Activated CD4-positive, alpha-beta T cell treated with anti-CD3 and anti-CD28 coated beads, Interleukin-2, Interleukin-4, amounts not matched to agents 100 ng/mL and 50 ng/mL, durations not matched to agents 16 hours and 8 hours (primary cell): ENCODE data around the gene PCDHGB6.
A peak's percentile ranks its signal among the peaks of the same experiment; 100 is the strongest.
"Not testable (repeated sequence)": the region's sequence is repeated elsewhere in the genome, so short reads cannot be mapped to it uniquely, and the experiment has no call there.

Experiments used
- DNase-seq: peaks from one replicate; pipeline ENCODE4 v3.0.0-alpha.2; 2020; ENCODE audit warnings: low spot score

Gene PCDHGB6

DNA sequence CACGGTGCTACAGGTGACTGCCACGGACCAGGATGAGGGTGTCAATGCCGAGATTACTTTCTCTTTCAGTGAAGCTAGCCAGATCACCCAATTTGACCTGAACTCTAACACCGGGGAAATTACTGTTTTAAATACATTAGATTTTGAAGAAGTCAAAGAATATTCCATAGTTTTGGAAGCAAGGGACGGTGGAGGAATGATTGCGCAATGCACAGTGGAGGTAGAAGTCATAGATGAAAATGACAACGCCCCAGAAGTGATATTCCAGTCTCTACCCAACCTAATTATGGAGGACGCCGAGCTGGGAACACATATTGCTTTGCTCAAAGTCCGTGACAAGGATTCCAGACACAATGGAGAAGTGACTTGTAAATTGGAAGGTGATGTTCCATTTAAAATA lies 19.2 kb upstream of the PCDHGB6 start:
- no peak for DNase-seq

DNA sequence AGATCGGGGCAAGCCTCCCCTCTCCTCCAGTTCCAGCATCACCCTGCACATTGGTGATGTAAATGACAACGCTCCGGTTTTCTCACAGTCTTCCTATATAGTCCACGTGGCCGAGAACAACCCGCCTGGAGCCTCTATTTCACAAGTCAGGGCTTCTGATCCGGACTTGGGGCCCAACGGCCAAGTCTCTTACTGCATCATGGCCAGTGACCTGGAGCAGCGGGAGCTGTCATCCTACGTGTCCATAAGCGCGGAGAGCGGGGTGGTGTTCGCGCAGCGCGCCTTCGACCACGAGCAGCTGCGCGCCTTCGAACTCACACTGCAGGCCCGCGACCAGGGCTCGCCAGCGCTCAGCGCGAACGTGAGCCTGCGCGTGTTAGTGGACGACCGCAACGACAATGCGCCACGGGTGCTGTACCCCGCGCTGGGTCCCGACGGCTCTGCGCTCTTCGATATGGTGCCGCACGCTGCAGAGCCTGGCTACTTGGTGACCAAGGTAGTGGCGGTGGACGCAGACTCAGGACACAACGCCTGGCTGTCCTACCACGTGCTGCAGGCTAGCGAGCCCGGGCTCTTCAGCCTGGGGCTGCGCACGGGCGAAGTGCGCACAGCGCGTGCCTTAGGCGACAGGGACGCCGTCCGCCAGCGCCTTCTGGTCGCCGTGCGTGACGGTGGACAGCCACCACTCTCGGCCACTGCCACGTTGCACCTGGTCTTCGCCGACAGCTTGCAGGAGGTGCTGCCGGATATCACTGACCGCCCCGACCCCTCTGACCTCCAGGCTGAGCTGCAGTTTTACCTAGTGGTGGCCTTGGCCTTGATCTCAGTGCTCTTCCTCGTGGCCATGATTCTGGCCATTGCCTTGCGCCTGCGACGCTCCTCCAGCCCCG lies 18.4 kb upstream of the PCDHGB6 start:
- no peak for DNase-seq

DNA sequence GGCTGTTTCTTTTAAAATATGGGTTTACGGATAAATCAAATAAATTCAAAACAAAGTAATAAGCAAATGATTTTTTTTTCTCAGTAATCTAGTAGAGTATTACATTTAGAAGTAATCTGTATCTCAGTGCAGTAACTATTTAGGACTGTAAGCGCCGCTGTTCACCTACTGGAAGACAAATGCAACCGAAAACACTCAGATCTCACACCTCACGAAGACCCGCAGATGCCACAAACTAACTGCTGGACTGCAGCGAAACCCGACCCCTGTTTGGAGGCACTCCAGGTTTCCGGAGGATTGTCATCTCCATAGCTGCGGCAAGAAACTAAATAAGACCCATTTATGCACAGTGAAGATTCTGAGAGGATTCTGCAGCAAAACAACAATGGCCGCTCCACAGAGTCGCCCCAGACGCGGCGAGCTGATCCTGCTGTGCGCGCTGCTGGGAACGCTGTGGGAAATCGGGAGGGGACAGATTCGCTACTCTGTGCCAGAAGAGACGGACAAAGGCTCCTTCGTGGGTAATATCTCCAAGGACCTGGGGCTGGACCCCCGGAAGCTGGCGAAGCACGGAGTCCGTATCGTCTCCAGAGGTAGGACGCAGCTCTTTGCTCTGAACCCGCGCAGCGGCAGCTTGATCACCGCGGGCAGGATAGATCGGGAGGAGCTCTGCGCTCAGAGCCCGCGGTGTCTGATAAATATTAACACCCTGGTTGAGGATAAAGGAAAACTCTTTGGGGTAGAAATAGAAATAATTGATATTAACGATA lies 15.2 kb upstream of the PCDHGB6 start, which contains the start of gene PCDHGA8:
Gene PCDHGA8, plus strand, starts transcription at position 205 of the 770 bp plus-strand sequence. Its CDS starts 181 bp downstream, at position 386.
- DNase-seq: no peak

DNA sequence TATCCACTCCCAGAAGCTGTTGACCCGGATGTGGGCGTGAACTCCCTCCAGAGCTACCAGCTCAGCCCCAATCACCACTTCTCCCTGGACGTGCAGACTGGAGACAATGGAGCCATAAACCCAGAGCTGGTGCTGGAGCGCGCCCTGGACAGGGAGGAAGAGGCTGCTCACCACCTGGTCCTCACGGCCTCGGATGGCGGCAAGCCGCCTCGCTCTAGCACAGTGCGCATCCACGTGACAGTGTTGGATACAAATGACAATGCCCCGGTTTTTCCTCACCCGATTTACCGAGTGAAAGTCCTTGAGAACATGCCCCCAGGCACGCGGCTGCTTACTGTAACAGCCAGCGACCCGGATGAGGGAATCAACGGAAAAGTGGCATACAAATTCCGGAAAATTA lies 14.6 kb upstream of the PCDHGB6 start:
- DNase-seq: no peak

DNA sequence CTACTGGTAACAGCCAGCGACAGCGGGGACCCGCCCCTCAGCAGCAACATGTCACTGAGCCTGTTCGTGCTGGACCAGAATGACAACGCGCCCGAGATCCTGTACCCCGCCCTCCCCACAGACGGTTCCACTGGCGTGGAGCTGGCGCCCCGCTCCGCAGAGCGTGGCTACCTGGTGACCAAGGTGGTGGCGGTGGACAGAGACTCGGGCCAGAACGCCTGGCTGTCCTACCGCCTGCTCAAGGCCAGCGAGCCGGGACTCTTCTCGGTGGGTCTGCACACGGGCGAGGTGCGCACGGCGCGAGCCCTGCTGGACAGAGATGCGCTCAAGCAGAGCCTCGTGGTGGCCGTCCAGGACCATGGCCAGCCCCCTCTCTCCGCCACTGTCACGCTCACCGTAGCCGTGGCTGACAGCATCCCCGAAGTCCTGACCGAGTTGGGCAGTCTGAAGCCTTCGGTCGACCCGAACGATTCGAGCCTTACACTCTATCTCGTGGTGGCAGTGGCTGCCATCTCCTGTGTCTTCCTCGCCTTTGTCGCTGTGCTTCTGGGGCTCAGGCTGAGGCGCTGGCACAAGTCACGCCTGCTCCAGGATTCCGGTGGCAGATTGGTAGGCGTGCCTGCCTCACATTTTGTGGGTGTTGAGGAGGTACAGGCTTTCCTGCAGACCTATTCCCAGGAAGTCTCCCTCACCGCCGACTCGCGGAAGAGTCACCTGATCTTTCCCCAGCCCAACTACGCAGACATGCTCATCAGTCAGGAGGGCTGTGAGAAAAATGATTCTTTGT lies 13.2 kb upstream of the PCDHGB6 start:
- not testable (repeated sequence) for DNase-seq

DNA sequence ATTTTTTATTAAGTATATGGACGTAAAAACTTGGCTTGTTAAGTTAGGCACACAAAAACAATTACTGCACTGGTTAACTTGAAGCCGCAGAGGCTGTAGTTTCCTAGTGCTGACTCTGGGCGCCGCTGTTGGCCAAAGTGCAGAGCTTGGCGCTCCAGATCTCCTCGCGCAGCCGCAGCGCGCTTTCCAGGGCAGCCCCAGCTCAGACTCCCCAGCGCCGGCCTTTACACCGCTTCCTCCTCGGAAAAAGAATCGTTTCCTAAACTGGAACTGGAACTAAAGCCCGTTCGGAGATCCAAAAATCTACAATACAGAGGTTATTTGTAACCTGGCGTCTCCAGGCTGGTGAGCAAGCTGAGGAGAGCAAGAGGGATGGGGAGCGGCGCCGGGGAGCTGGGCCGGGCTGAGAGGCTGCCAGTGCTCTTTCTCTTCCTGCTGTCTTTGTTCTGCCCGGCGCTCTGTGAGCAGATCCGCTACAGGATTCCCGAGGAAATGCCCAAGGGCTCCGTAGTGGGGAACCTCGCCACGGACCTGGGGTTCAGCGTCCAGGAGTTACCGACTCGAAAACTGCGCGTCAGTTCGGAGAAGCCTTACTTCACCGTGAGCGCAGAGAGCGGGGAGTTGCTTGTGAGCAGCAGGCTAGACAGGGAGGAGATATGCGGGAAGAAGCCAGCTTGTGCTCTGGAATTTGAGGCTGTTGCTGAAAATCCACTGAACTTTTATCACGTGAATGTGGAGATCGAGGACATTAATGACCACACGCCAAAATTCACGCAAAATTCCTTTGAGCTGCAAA lies 9.9 kb upstream of the PCDHGB6 start, which contains the start of gene PCDHGB5:
Gene PCDHGB5, plus strand, starts transcription at position 192 of the 796 bp plus-strand sequence. Its CDS starts 181 bp downstream, at position 373.
- DNase-seq: peak; percentile 46

DNA sequence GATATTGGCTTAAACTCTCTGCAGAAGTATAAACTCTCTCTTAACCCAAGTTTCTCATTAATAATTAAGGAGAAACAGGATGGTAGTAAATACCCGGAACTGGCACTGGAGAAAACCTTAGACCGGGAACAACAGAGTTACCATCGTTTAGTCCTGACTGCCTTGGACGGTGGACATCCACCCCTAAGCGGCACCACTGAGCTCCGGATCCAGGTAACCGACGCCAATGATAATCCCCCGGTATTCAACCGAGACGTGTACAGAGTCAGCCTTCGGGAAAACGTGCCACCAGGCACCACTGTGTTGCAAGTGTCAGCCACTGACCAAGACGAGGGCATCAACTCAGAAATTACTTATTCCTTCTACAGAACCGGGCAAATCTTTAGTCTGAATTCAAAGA lies 9.2 kb upstream of the PCDHGB6 start:
- no peak for DNase-seq

DNA sequence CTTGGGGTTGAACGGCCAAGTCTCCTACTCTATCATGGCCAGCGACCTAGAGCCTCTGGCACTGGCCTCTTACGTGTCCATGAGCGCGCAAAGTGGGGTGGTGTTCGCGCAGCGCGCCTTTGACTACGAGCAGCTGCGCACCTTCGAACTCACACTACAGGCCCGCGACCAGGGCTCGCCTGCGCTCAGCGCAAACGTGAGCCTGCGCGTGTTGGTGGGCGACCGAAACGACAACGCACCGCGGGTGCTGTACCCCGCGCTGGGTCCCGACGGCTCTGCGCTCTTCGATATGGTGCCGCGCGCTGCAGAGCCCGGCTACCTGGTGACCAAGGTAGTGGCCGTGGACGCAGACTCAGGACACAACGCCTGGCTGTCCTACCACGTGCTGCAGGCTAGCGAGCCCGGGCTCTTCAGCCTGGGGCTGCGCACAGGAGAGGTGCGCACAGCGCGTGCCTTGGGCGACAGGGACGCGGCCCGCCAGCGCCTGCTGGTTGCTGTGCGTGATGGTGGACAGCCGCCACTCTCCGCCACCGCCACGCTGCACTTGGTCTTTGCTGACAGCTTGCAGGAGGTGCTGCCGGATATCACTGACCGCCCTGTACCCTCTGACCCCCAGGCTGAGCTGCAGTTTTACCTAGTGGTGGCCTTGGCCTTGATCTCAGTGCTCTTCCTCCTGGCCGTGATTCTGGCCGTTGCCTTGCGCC lies 8.1 kb upstream of the PCDHGB6 start:
- no peak for DNase-seq

DNA sequence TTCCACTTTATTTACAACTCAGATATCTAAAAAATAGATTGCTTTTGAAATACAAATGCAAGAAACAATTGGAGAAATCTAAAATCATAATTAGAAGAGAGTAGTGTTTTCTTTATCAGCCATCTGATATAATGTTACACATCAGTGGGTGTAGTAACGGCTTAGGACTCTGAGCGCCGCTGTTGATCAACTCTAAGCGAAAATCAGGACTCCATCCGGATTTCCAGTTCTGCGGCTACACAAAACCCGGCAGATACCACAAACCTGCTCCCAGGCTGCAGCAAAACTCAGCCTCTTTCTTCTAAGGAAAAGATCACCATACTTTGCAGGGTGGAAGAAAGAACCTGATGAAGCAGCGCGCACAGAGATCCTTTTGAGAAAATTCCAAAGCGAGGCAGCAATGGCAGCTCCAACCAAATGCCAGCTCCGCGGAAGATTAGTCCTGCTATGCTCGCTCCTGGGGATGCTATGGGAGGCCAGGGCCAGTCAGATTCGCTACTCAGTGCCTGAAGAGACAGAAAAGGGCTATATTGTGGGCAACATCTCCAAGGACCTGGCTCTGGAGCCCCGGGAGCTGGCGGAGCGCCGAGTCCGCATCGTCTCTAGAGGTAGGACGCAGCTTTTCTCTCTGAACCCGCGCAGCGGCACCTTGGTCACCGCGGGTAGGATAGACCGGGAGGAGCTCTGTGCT lies 5.1 kb upstream of the PCDHGB6 start, which contains the start of gene PCDHGA9:
Gene PCDHGA9, plus strand, starts transcription at position 226 of the 691 bp plus-strand sequence. Its CDS starts 175 bp downstream, at position 401.
- DNase-seq: no peak

DNA sequence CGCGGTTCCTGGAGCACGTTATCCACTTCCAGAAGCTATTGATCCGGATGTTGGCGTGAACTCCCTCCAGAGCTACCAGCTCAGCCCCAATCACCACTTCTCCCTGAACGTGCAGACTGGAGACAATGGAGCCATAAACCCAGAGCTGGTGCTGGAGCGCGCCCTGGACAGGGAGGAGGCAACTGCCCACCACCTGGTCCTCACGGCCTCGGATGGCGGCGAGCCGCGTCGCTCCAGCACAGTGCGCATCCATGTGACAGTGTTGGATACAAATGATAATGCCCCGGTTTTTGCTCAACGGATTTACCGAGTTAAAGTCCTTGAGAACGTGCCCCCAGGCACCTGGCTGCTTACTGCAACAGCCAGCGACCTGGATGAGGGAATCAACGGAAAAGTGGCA lies 4.4 kb upstream of the PCDHGB6 start:
- DNase-seq: no peak

DNA sequence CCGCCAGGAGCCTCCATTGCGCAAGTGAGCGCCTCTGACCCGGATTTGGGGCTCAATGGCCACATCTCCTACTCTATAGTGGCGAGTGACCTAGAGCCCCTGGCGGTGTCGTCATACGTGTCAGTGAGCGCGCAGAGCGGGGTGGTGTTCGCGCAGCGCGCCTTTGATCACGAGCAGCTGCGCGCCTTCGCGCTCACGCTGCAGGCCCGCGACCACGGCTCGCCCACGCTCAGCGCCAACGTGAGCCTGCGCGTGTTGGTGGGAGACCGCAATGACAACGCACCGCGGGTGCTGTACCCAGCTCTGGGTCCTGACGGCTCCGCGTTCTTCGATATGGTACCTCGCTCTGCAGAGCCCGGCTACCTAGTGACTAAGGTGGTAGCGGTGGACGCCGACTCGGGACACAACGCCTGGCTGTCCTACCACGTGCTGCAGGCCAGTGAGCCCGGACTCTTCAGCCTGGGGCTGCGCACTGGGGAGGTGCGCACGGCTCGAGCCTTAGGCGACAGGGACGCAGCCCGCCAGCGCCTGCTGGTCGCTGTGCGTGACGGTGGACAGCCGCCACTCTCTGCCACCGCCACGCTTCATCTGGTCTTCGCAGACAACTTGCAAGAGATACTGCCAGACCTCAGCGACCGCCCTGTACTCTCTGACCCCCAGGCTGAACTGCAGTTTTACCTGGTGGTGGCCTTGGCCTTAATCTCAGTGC lies 1.9 kb downstream of the PCDHGB6 start:
- DNase-seq: no peak

DNA sequence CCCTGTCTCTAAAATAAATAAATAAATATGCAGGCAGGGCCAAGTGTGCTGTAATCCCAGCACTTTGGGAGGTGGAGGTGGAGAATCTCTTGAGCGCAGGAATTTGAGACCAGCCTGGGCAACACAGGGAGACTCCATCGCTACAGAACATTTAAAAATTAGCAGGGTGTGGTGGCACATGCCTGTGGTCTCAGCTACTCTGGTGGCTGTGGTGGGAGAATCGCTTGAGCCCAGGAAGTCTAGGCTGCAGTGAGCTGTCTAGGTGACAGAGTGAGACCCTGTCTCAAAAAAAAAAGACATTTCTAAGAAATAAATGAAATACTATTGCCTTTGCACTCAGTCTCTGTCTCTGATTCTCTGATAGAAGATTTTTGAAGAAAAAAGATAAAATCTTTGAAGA lies 3.8 kb downstream of the PCDHGB6 start:
- no peak for DNase-seq

DNA sequence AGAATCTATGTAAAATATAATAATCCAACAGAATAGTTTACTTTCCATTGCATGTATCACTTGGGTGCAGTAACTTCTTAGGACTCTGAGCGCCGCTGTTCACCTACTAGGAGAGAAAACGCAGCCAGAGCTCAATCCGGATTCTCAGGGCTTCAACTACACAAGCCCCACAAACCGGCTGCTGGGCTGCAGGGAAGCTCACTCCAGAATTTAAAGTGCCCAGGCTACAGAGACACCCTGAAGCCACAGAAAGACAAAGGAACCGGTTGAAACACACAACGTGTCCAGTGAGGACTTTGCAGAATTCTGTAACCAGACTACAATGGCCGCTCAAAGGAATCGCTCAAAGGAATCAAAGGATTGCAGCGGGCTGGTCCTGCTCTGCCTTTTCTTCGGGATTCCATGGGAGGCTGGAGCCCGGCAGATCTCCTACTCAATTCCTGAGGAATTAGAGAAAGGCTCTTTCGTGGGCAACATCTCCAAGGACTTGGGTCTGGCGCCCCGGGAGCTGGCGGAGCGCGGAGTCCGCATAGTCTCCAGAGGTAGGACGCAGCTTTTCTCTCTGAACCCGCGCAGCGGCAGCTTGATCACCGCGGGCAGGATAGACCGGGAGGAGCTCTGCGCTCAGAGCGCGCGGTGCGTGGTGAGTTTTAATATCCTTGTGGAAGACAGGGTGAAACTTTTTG lies 5.2 kb downstream of the PCDHGB6 start, which contains the start of gene PCDHGA10:
Gene PCDHGA10, plus strand, starts transcription at position 134 of the 686 bp plus-strand sequence. Its CDS starts 189 bp downstream, at position 323.
- DNase-seq: peak; percentile 57

DNA sequence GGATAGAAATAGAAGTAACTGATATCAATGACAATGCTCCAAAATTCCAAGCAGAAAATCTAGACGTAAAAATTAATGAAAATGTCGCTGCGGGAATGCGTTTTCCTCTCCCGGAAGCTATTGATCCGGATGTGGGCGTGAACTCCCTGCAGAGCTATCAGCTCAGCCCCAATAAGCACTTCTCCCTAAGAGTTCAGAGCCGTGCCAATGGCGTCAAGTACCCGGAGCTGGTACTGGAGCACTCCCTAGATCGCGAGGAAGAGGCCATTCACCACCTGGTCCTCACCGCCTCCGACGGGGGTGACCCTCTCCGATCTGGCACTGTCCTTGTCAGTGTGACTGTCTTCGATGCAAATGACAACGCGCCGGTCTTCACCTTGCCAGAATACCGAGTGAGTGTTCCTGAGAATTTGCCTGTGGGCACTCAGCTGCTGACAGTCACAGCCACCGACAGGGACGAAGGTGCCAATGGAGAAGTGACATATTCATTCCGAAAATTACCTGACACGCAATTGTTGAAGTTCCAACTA lies 5.8 kb downstream of the PCDHGB6 start:
- no peak for DNase-seq

DNA sequence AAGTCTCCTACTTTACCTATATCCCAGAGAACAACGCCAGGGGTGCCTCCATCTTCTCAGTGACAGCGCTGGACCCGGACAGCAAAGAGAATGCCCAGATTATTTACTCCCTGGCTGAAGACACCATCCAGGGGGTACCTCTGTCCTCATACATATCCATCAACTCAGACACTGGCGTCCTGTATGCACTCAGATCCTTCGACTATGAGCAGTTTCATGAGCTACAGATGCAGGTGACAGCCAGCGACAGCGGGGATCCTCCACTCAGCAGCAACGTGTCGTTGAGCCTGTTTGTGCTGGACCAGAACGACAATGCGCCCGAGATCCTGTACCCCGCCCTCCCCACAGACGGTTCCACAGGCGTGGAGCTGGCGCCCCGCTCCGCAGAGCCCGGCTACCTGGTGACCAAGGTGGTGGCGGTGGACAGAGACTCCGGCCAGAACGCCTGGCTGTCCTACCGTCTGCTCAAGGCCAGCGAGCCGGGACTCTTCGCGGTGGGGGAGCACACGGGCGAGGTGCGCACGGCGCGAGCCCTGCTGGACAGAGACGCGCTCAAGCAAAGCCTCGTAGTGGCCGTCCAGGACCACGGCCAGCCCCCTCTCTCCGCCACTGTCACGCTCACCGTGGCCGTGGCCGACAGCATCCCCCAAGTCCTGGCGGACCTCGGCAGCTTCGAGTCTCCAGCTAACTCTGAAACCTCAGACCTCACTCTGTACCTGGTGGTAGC lies 6.9 kb downstream of the PCDHGB6 start:
- DNase-seq: not testable (repeated sequence)

DNA sequence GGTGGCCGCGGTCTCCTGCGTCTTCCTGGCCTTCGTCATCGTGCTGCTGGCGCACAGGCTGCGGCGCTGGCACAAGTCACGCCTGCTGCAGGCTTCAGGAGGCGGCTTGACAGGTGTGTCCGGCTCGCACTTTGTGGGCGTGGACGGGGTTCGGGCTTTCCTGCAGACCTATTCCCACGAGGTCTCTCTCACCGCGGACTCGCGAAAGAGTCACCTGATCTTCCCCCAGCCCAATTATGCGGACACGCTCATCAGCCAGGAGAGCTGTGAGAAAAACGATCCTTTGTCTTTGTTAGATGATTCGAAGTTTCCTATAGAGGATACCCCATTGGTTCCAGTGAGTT lies 7.4 kb downstream of the PCDHGB6 start:
- not testable (repeated sequence) for DNase-seq

DNA sequence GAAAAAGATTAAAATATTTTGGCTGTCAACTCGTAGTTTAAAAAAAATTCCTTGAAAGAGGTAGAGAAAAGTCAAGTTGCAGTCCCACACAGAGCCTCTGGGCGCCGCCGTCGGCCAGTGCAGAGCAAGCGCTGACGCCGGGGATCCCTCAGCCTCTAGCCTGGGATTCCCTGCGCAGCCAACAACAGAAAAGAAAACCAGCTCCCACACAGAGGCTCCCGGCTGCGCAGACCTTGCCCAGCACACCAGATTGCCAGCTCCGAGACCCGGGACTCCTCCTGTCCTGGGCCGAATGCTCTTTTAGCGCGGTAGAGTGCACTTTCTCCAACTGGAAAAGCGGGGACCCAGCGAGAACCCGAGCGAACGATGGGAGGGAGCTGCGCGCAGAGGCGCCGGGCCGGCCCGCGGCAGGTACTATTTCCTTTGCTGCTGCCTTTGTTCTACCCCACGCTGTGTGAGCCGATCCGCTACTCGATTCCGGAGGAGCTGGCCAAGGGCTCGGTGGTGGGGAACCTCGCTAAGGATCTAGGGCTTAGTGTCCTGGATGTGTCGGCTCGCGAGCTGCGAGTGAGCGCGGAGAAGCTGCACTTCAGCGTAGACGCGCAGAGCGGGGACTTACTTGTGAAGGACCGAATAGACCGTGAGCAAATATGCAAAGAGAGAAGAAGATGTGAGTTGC lies 9.8 kb downstream of the PCDHGB6 start, which contains the start of gene PCDHGB7:
Gene PCDHGB7, plus strand, starts transcription at position 184 of the 679 bp plus-strand sequence. Its CDS starts 183 bp downstream, at position 367.
- peak; percentile 53 for DNase-seq
